ENCODE data around the gene CAV2.

CAV2 gene

GRCh38 chr7:116554436-116554835 lies 54.9 kb downstream of the CAV2 start:
- TF ChIP-seq CTCF (IDR thresholded peaks at IDR 0.05; ENCODE audit: low read depth, low read length): no peak
- H3K4me3 ChIP-seq (ENCODE audit: low read depth, low read length): no peak overlapping the region

GRCh38 chr7:116554911-116555310 lies 55.4 kb downstream of the CAV2 start:
- TF ChIP-seq CTCF (IDR thresholded peaks at IDR 0.05; ENCODE audit: low read depth, low read length): no peak
- H3K4me3 ChIP-seq (ENCODE audit: low read depth, low read length): no peak overlapping the region

- no peak overlapping the region for H3K4me3 ChIP-seq (ENCODE audit: low read depth, low read length)
- TF ChIP-seq CTCF (IDR thresholded peaks at IDR 0.05; ENCODE audit: low read depth, low read length): no peak
Observed at GRCh38 chr7:116557066-116557585, 57.6 kb downstream of the CAV2 start.

GRCh38 chr7:116557901-116558300 lies 58.4 kb downstream of the CAV2 start:
- no peak overlapping the region for H3K4me3 ChIP-seq (ENCODE audit: low read depth, low read length)
- no peak for TF ChIP-seq CTCF (IDR thresholded peaks at IDR 0.05; ENCODE audit: low read depth, low read length)

All from WI38 (cell line).